ENCODE measurements around the gene FCHSD2.

GRCh38 chr11:73072935-73073481 lies 69.1 kb downstream of the FCHSD2 start:
- TF ChIP-seq POLR2A (IDR thresholded peaks at IDR 0.05) = no peak
- no peak for TF ChIP-seq CTCF (IDR thresholded peaks at IDR 0.05)
